HepG2 (cell line): Measurements from ENCODE around the gene PPP1CB. TPM values are rescaled to one million over a fixed set of nuclear protein-coding genes. Genes with fewer than 3 reads are reported as not detected.
A peak's percentile ranks its signal among the peaks of the same experiment; 100 is the strongest.

Source experiments
- DNMT1 ChIP-seq: sonication (generic); formaldehyde crosslinking; IDR thresholded peaks from 2 replicates; pipeline ENCODE4 v1.5.1; 2020; ENCODE audit warnings: mild to moderate bottlenecking, missing genetic modification reagents
- FOSL2 ChIP-seq: sonication (generic); formaldehyde crosslinking; IDR thresholded peaks from 2 replicates; pipeline ENCODE4 v1.4.0; 2020; ENCODE audit warnings: missing genetic modification reagents
- NFE2L2 ChIP-seq: fragments of 150-350 bp; IDR thresholded peaks from 2 replicates; pipeline ENCODE4 v1.6.1; 2014; ENCODE audit warnings: low read length
- NFIC ChIP-seq: IDR thresholded peaks from 2 replicates; pipeline ENCODE4 v1.6.1; 2012; ENCODE audit warnings: mild to moderate bottlenecking, low read length, inconsistent platforms
- NR2F6 ChIP-seq, 2 experiments: IDR thresholded peaks; 2 replicates each; pipeline ENCODE4 v1.6.1; 2016; ENCODE audit warnings: antibody characterized with exemption in 1 of 2, mild to moderate bottlenecking in 1 of 2
- PHF8 ChIP-seq: sonication (generic); formaldehyde crosslinking; IDR thresholded peaks from 2 replicates; pipeline ENCODE4 v1.5.0; 2020; ENCODE audit warnings: missing genetic modification reagents
- PRMT3 ChIP-seq: sonication (generic); formaldehyde crosslinking; IDR thresholded peaks from 2 replicates; pipeline ENCODE4 v1.8.1; 2022; ENCODE audit warnings: low read depth, mild to moderate bottlenecking, moderate library complexity, missing genetic modification reagents, borderline replicate concordance
- SIX4 ChIP-seq: sonication (generic); formaldehyde crosslinking; IDR thresholded peaks from 2 replicates; pipeline ENCODE4 v1.4.0; 2020; ENCODE audit warnings: missing genetic modification reagents
- ZC3H4 ChIP-seq: sonication (generic); formaldehyde crosslinking; IDR thresholded peaks from 2 replicates; pipeline ENCODE4 v1.4.0; 2020; ENCODE audit warnings: missing genetic modification reagents, borderline replicate concordance
- ZNF644 ChIP-seq: IDR thresholded peaks from 2 replicates; pipeline ENCODE4 v1.6.1; 2016; ENCODE audit warnings: low read depth
- ZNF724P ChIP-seq: sonication (generic); formaldehyde crosslinking; IDR thresholded peaks from 2 replicates; pipeline ENCODE4 v1.8.0; 2022; ENCODE audit warnings: missing genetic modification reagents, borderline replicate concordance
- ZNF737 ChIP-seq: sonication (generic); formaldehyde crosslinking; IDR thresholded peaks from 2 replicates; pipeline ENCODE4 v1.5.0; 2020; ENCODE audit warnings: missing genetic modification reagents, mild to moderate bottlenecking, borderline replicate concordance
- polyA plus RNA-seq, 8 experiments: library from polyadenylated mRNA; depleted of rRNA in 3 of 8; stranded (reverse) in 7 of 8; unstranded in 1 of 8; fragments of >200 nt; fragmentation: Illumina TruSeq in 4 of 8; extraction: Trizol in 4 of 8; gene quantifications; 2 replicates each; pipeline versions ENCODE4 v1.2.1 to v1.2.3, GENCODE V29; 2011 to 2016; ENCODE audit warnings: low read depth in 4 of 8, missing spikeins in 1 of 8, mixed read lengths in 1 of 8; ENCODE audit not compliant: insufficient read depth in 1 of 8
- total RNA-seq, 5 experiments: library from RNA; depleted of rRNA; stranded (reverse); fragments of >200 nt; fragmentation: Illumina TruSeq; extraction: Trizol; gene quantifications; 2 replicates each; pipeline ENCODE4 v1.2.3, GENCODE V29; 2016; ENCODE audit warnings: low read depth in 1 of 5
- TF ChIP-seq, protein P1 (sequence below): sonication (generic); formaldehyde crosslinking; IDR thresholded peaks from 2 replicates; pipeline ENCODE4 v1.5.1; 2020; ENCODE audit warnings: mild to moderate bottlenecking, missing genetic modification reagents, borderline replicate concordance
- TF ChIP-seq, protein P2 (sequence below): IDR thresholded peaks from 2 replicates; pipeline ENCODE4 v1.6.1; 2016; ENCODE audit warnings: control low read depth
- TF ChIP-seq, protein P3 (sequence below): sonication (generic); formaldehyde crosslinking; IDR thresholded peaks from 2 replicates; pipeline ENCODE4 v1.5.1; 2020; ENCODE audit warnings: mild to moderate bottlenecking, missing genetic modification reagents, moderate library complexity

PPP1CB gene
- total and polyA plus RNA-seq, 2 of the 13 experiments (the other 11 are each of a cell fraction or from before 2014, with no cell fraction given), result 46.9 to 109 TPM

GRCh38 chr2:28702415-28702861 lies 49.2 kb upstream of the PPP1CB start (continued):
- TF ChIP-seq, protein P1, sequence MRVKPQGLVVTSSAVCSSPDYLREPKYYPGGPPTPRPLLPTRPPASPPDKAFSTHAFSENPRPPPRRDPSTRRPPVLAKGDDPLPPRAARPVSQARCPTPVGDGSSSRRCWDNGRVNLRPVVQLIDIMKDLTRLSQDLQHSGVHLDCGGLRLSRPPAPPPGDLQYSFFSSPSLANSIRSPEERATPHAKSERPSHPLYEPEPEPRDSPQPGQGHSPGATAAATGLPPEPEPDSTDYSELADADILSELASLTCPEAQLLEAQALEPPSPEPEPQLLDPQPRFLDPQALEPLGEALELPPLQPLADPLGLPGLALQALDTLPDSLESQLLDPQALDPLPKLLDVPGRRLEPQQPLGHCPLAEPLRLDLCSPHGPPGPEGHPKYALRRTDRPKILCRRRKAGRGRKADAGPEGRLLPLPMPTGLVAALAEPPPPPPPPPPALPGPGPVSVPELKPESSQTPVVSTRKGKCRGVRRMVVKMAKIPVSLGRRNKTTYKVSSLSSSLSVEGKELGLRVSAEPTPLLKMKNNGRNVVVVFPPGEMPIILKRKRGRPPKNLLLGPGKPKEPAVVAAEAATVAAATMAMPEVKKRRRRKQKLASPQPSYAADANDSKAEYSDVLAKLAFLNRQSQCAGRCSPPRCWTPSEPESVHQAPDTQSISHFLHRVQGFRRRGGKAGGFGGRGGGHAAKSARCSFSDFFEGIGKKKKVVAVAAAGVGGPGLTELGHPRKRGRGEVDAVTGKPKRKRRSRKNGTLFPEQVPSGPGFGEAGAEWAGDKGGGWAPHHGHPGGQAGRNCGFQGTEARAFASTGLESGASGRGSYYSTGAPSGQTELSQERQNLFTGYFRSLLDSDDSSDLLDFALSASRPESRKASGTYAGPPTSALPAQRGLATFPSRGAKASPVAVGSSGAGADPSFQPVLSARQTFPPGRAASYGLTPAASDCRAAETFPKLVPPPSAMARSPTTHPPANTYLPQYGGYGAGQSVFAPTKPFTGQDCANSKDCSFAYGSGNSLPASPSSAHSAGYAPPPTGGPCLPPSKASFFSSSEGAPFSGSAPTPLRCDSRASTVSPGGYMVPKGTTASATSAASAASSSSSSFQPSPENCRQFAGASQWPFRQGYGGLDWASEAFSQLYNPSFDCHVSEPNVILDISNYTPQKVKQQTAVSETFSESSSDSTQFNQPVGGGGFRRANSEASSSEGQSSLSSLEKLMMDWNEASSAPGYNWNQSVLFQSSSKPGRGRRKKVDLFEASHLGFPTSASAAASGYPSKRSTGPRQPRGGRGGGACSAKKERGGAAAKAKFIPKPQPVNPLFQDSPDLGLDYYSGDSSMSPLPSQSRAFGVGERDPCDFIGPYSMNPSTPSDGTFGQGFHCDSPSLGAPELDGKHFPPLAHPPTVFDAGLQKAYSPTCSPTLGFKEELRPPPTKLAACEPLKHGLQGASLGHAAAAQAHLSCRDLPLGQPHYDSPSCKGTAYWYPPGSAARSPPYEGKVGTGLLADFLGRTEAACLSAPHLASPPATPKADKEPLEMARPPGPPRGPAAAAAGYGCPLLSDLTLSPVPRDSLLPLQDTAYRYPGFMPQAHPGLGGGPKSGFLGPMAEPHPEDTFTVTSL, result no peak
- no peak for TF ChIP-seq FOSL2 (CRISPR knock-in tag)
- TF ChIP-seq ZNF737 (CRISPR knock-in tag), result no peak
- TF ChIP-seq NFIC, result no peak
- TF ChIP-seq PHF8 (CRISPR knock-in tag), result no peak
- TF ChIP-seq ZNF724P (CRISPR knock-in tag), result peak; percentile 89; the same call in 1 of the 2 replicates
- TF ChIP-seq, protein P2, sequence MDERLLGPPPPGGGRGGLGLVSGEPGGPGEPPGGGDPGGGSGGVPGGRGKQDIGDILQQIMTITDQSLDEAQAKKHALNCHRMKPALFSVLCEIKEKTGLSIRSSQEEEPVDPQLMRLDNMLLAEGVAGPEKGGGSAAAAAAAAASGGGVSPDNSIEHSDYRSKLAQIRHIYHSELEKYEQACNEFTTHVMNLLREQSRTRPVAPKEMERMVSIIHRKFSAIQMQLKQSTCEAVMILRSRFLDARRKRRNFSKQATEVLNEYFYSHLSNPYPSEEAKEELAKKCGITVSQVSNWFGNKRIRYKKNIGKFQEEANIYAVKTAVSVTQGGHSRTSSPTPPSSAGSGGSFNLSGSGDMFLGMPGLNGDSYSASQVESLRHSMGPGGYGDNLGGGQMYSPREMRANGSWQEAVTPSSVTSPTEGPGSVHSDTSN (CRISPR knock-in tag), result peak; percentile 68
- TF ChIP-seq SIX4 (CRISPR knock-in tag), result no peak
- no peak for TF ChIP-seq DNMT1 (CRISPR knock-in tag)
- TF ChIP-seq, protein P3, sequence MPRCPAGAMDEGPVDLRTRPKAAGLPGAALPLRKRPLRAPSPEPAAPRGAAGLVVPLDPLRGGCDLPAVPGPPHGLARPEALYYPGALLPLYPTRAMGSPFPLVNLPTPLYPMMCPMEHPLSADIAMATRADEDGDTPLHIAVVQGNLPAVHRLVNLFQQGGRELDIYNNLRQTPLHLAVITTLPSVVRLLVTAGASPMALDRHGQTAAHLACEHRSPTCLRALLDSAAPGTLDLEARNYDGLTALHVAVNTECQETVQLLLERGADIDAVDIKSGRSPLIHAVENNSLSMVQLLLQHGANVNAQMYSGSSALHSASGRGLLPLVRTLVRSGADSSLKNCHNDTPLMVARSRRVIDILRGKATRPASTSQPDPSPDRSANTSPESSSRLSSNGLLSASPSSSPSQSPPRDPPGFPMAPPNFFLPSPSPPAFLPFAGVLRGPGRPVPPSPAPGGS, result no peak
- TF ChIP-seq ZC3H4 (CRISPR knock-in tag), result no peak
- no peak for TF ChIP-seq PRMT3 (CRISPR knock-in tag)
- TF ChIP-seq NR2F6 (IDR thresholded peaks at IDR 0.05), result peak; percentile 90
- peak; percentile 96 for TF ChIP-seq NR2F6 (CRISPR knock-in tag; IDR thresholded peaks at IDR 0.05)
- TF ChIP-seq NFE2L2, result no peak
- TF ChIP-seq ZNF644 (CRISPR knock-in tag), result no peak; the same call in 1 of the 2 replicates
